IPS-20b (cell line): ENCODE results near the gene SNHG17.
"Not testable (repeated sequence)": the region's sequence is repeated elsewhere in the genome, so short reads cannot be mapped to it uniquely, and the experiment has no call there.

Experiments used
- H3K27ac ChIP-seq: one replicate; pipeline ENCODE4 v1.5.1; 2013; ENCODE audit warnings: low read length
- H3K27me3 ChIP-seq: 2 replicates; pipeline ENCODE4 v1.6.1; 2013; ENCODE audit warnings: mild to moderate bottlenecking, low read length, inconsistent platforms; ENCODE audit not compliant: insufficient read depth
- H3K36me3 ChIP-seq: 2 replicates; pipeline ENCODE4 v1.6.1; 2013; ENCODE audit warnings: low read depth, mild to moderate bottlenecking, inconsistent platforms, low read length, moderate library complexity; ENCODE audit not compliant: insufficient read depth
- H3K4me1 ChIP-seq: 2 replicates; pipeline ENCODE4 v1.6.1; 2013; ENCODE audit warnings: mild to moderate bottlenecking, control low read depth, inconsistent platforms, low read length, moderate library complexity; ENCODE audit not compliant: insufficient read depth
- H3K4me3 ChIP-seq: 2 replicates; pipeline ENCODE4 v1.5.1; 2013; ENCODE audit warnings: mild to moderate bottlenecking, low read length, inconsistent platforms
- H3K9ac ChIP-seq: 2 replicates; pipeline ENCODE4 v1.6.1; 2013; ENCODE audit warnings: low read depth, mild to moderate bottlenecking, inconsistent platforms, low read length, moderate library complexity
- H3K9me3 ChIP-seq: 2 replicates; pipeline ENCODE4 v1.6.1; 2013; ENCODE audit warnings: mild to moderate bottlenecking, low read depth, low read length, inconsistent platforms; ENCODE audit not compliant: insufficient read depth

Gene SNHG17

GRCh38 chr20:38387953-38388352 lies 47.2 kb downstream of the SNHG17 start:
- Histone ChIP-seq H3K27ac (no peak overlapping the region), H3K4me1 (peaks cover 5% of the 10 kb centered on the region; the same call in 1 of the 2 replicates), H3K4me3 (no peak overlapping the region), H3K36me3 (no peaks in the 10 kb centered on the region), H3K9me3 (no peaks in the 10 kb centered on the region), H3K9ac (no peak overlapping the region), H3K27me3 (no peaks in the 10 kb centered on the region)

DNA sequence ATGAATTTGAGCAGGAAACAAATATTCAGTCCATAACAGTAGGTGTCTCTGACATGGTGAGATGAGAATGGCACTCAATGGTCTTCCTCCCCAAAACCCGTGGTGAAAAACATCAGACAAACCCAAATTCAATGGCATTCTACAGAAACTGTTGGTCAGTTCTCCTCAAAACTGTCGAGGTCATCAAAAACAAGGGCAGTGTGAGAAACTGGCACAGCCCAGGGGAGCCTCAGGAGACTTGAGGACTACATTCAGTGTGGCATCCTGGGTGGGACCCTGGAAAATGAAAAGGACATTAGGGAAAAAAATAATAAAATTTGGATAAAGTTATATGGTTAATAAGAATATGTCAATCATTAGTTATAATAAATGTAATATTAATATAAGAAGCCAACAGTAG lies 48.3 kb downstream of the SNHG17 start:
- no peaks in the 10 kb centered on the region for H3K27me3 ChIP-seq
- no peak overlapping the region for H3K4me3 ChIP-seq
- H3K36me3 ChIP-seq: no peaks in the 10 kb centered on the region
- H3K9me3 ChIP-seq: no peaks in the 10 kb centered on the region
- peaks cover 8% of the 10 kb centered on the region; the same call in 1 of the 2 replicates for H3K4me1 ChIP-seq
- no peak overlapping the region for H3K9ac ChIP-seq
- no peak overlapping the region for H3K27ac ChIP-seq

DNA sequence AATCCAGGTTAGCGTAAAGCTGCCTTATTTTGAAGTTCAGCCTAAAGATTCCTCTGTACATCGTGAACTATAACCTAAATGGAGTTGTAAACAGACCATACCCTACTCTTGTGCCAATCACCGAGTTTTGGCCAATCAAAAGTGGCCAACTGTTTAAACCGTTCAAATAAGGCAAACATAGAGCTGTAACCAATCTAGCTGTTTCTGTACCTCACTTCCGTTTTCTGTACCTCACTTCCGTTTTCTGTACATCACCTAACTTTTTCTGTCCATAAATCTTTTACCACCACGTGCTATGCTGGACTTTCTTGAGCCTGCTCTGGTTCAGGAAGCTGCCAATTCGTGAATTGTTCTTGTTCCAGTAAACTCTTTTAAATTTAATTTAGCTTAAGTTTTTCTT lies 49.1 kb downstream of the SNHG17 start:
- Histone ChIP-seq H3K27me3 (no peaks in the 10 kb centered on the region), H3K4me1 (peaks cover 8% of the 10 kb centered on the region; the same call in 1 of the 2 replicates), H3K36me3 (no peaks in the 10 kb centered on the region), H3K9ac (no peak overlapping the region), H3K4me3 (no peak overlapping the region), H3K27ac (no peak overlapping the region), H3K9me3 (no peaks in the 10 kb centered on the region)

GRCh38 chr20:38383147-38383546 lies 52.0 kb downstream of the SNHG17 start:
- Histone ChIP-seq H3K27ac (no peak overlapping the region), H3K36me3 (no peaks in the 10 kb centered on the region), H3K9ac (no peak overlapping the region), H3K9me3 (no peaks in the 10 kb centered on the region), H3K4me1 (peaks cover 8% of the 10 kb centered on the region; the same call in 1 of the 2 replicates), H3K27me3 (no peaks in the 10 kb centered on the region), H3K4me3 (no peak overlapping the region)

- not testable (repeated sequence) for H3K9me3 ChIP-seq, H3K27ac ChIP-seq, H3K9ac ChIP-seq, H3K36me3 ChIP-seq, H3K4me1 ChIP-seq, H3K4me3 ChIP-seq, H3K27me3 ChIP-seq
Measured at GRCh38 chr20:38377838-38378237, 57.3 kb downstream of the SNHG17 start.

DNA sequence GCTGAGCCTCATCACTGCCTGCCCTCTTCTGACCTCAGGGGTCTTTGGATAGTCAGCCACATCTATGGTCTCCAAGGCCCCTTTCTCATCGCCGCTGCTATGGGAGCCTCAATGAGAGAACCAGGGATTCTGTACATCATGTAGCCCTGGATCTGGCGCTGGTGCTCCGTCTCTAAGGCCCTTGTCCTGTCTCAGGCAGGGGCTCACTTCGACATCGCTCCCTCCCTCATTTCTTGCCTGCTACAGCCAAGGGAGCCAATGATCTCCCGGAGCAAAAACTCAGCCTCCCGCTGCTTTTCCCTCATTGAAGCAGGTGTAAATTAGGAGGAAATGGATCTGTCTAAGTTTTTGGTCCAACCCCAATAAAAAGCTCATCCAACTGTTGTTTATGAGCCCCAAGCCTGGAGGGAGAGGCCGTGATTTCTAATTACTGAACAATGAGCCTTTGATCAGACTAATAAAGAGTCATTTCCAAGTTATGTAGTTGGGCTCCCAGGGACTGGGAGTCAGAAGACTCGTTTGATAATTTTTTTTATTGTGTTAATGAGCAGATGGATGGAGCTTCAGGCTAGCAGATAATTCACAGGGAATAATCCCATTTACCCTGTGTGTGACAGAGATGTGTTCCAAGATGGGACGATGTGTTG lies 58.0 kb downstream of the SNHG17 start:
- no peaks in the 10 kb centered on the region for H3K36me3 ChIP-seq
- H3K4me1 ChIP-seq: no peaks in the 10 kb centered on the region
- no peaks in the 10 kb centered on the region for H3K27me3 ChIP-seq
- H3K27ac ChIP-seq: no peak overlapping the region
- H3K9ac ChIP-seq: no peak overlapping the region
- no peak overlapping the region for H3K4me3 ChIP-seq
- no peaks in the 10 kb centered on the region for H3K9me3 ChIP-seq

GRCh38 chr20:38373898-38374297 lies 61.2 kb downstream of the SNHG17 start:
- H3K36me3 ChIP-seq: no peaks in the 10 kb centered on the region
- H3K27me3 ChIP-seq: 0 out of 2 replicates have a peak, but pooled peaks cover 3% of the 10 kb centered on the region
- no peaks in the 10 kb centered on the region for H3K4me1 ChIP-seq
- no peak overlapping the region for H3K9ac ChIP-seq
- no peak overlapping the region for H3K4me3 ChIP-seq
- no peak overlapping the region for H3K27ac ChIP-seq
- H3K9me3 ChIP-seq: no peaks in the 10 kb centered on the region

DNA sequence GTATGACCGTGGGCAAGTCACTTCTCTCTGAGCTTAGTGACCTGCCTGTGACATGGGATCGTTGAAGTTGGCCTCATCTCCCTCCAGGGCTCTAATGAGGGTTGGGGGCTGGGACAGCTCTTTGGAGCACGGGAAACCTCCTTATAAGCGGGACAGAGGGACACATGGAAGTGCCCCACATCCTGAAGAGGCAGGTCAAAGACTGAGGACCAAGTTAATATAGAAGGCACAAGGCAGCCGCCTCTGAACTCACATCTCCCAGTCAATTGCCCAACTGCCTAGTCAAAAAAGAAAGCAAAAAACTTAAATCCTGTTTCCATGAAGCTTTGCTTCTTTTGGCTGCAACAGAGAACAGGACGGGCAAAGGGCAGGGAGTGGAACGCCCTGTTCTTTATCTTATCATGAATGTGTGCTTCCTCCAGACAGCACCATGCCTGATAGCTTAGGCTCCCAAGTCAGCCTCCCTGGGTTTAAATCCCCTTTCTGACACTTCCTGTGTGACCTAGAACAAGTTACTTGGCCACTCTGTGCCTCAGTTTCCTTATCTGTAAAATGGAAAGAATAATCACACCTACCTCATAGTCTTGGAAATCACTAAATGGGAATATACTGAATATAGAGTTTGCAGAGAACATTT lies 61.8 kb downstream of the SNHG17 start:
- no peak overlapping the region for H3K9ac ChIP-seq
- H3K9me3 ChIP-seq: no peaks in the 10 kb centered on the region
- no peak overlapping the region for H3K27ac ChIP-seq
- H3K27me3 ChIP-seq: 0 out of 2 replicates have a peak, but pooled peaks cover 3% of the 10 kb centered on the region
- no peaks in the 10 kb centered on the region for H3K36me3 ChIP-seq
- H3K4me3 ChIP-seq: no peak overlapping the region
- H3K4me1 ChIP-seq: no peaks in the 10 kb centered on the region

GRCh38 chr20:38372806-38373205 lies 62.3 kb downstream of the SNHG17 start:
- no peak overlapping the region for H3K27ac ChIP-seq
- no peaks in the 10 kb centered on the region for H3K4me1 ChIP-seq
- 0 out of 2 replicates have a peak, but pooled peaks cover 3% of the 10 kb centered on the region for H3K27me3 ChIP-seq
- no peak overlapping the region for H3K4me3 ChIP-seq
- no peak overlapping the region for H3K9ac ChIP-seq
- H3K36me3 ChIP-seq: no peaks in the 10 kb centered on the region
- no peaks in the 10 kb centered on the region for H3K9me3 ChIP-seq
